Measurements from ENCODE around the gene RENBP.

RENBP gene

GRCh38 chrX:153921070-153921469 is 23.4 kb downstream of the RENBP start:
- no peak overlapping the region for H3K4me3 ChIP-seq (ENCODE audit: low read depth, low read length)
- TF ChIP-seq CTCF (IDR thresholded peaks at IDR 0.05; ENCODE audit: insufficient read depth, low read depth, low read length, missing control alignments): no peak
- DNase-seq (ENCODE audit: low read depth): no peak

- no peak overlapping the region for H3K4me3 ChIP-seq (ENCODE audit: low read depth, low read length)
- no peak for TF ChIP-seq CTCF (IDR thresholded peaks at IDR 0.05; ENCODE audit: insufficient read depth, low read depth, low read length, missing control alignments)
- DNase-seq (ENCODE audit: low read depth): no peak
Measured at GRCh38 chrX:153920546-153920945, 23.9 kb downstream of the RENBP start.

GRCh38 chrX:153919281-153919680 is 25.2 kb downstream of the RENBP start:
- no peak for DNase-seq (ENCODE audit: low read depth)
- TF ChIP-seq CTCF (IDR thresholded peaks at IDR 0.05; ENCODE audit: insufficient read depth, low read depth, low read length, missing control alignments): no peak
- no peak overlapping the region for H3K4me3 ChIP-seq (ENCODE audit: low read depth, low read length)

GRCh38 chrX:153917869-153918268 is 26.6 kb downstream of the RENBP start:
- H3K4me3 ChIP-seq (ENCODE audit: low read depth, low read length): no peak overlapping the region
- DNase-seq (ENCODE audit: low read depth): no peak
- no peak for TF ChIP-seq CTCF (IDR thresholded peaks at IDR 0.05; ENCODE audit: insufficient read depth, low read depth, low read length, missing control alignments)

GRCh38 chrX:153913701-153914100 is 30.7 kb downstream of the RENBP start:
- TF ChIP-seq CTCF (IDR thresholded peaks at IDR 0.05; ENCODE audit: insufficient read depth, low read depth, low read length, missing control alignments): no peak
- H3K4me3 ChIP-seq (ENCODE audit: low read depth, low read length): no peak overlapping the region
- DNase-seq (ENCODE audit: low read depth): no peak

GRCh38 chrX:153913211-153913610 is 31.2 kb downstream of the RENBP start:
- no peak for TF ChIP-seq CTCF (IDR thresholded peaks at IDR 0.05; ENCODE audit: insufficient read depth, low read depth, low read length, missing control alignments)
- no peak for DNase-seq (ENCODE audit: low read depth)

GRCh38 chrX:153911798-153912197 is 32.6 kb downstream of the RENBP start:
- no peak for DNase-seq (ENCODE audit: low read depth)
- no peak for TF ChIP-seq CTCF (IDR thresholded peaks at IDR 0.05; ENCODE audit: insufficient read depth, low read depth, low read length, missing control alignments)
- H3K4me3 ChIP-seq (ENCODE audit: low read depth, low read length): no peak overlapping the region

More at GRCh38 chrX:153913211-153913610, 31.2 kb downstream of the RENBP start:
- no peak overlapping the region for H3K4me3 ChIP-seq (ENCODE audit: low read depth, low read length)
